HG03460 (cell line): ENCODE results near the gene DTX1.

Experiments used
- ATAC-seq: cut with Tn5 transposase; IDR thresholded peaks from one replicate; pipeline ENCODE4 v1.9.1; 2021; ENCODE audit not compliant: unreplicated experiment

DTX1 gene

GRCh38 chr12:113070117-113070906 lies 13.8 kb downstream of the DTX1 start:
- peak; percentile 53 for ATAC-seq

- no peak for ATAC-seq
Observed at GRCh38 chr12:113071135-113072112, 14.9 kb downstream of the DTX1 start.

- ATAC-seq: no peak
Observed at GRCh38 chr12:113072136-113072535, 15.6 kb downstream of the DTX1 start.

- ATAC-seq: no peak
Observed at GRCh38 chr12:113073586-113073985, 17.1 kb downstream of the DTX1 start.

- ATAC-seq: peak; percentile 96
Observed at GRCh38 chr12:113075137-113075683, 18.7 kb downstream of the DTX1 start.

- no peak for ATAC-seq
Observed at GRCh38 chr12:113077057-113077858, 20.7 kb downstream of the DTX1 start.

- ATAC-seq: no peak
Observed at GRCh38 chr12:113077859-113078255, 21.3 kb downstream of the DTX1 start.

GRCh38 chr12:113081873-113082272 lies 25.3 kb downstream of the DTX1 start:
- no peak for ATAC-seq

GRCh38 chr12:113082486-113083148 lies 26.1 kb downstream of the DTX1 start:
- ATAC-seq: peak; percentile 56

- ATAC-seq: no peak
Observed at GRCh38 chr12:113083863-113084435, 27.4 kb downstream of the DTX1 start.

- ATAC-seq: no peak
Observed at GRCh38 chr12:113086249-113087164, 30.0 kb downstream of the DTX1 start.

GRCh38 chr12:113087193-113087592 lies 30.7 kb downstream of the DTX1 start:
- no peak for ATAC-seq

- ATAC-seq: no peak
Observed at GRCh38 chr12:113088037-113088436, 31.5 kb downstream of the DTX1 start.

GRCh38 chr12:113088971-113089756 lies 32.6 kb downstream of the DTX1 start:
- ATAC-seq: no peak

- ATAC-seq: no peak
Observed at GRCh38 chr12:113089839-113090238, 33.3 kb downstream of the DTX1 start.

- no peak for ATAC-seq
Observed at GRCh38 chr12:113090740-113091139, 34.2 kb downstream of the DTX1 start.

- no peak for ATAC-seq
Observed at GRCh38 chr12:113091506-113091905, 35.0 kb downstream of the DTX1 start.
